Measurements from ENCODE around the gene NAMPT.
"Not testable (repeated sequence)": the region's sequence is repeated elsewhere in the genome, so short reads cannot be mapped to it uniquely, and the experiment has no call there.

NAMPT gene

GRCh38 chr7:106231856-106232490 lies 52.8 kb downstream of the NAMPT start:
- DNase-seq (ENCODE audit: low read depth), result no peak

GRCh38 chr7:106225856-106226255 lies 58.9 kb downstream of the NAMPT start:
- DNase-seq (ENCODE audit: low read depth), result no peak

DNA sequence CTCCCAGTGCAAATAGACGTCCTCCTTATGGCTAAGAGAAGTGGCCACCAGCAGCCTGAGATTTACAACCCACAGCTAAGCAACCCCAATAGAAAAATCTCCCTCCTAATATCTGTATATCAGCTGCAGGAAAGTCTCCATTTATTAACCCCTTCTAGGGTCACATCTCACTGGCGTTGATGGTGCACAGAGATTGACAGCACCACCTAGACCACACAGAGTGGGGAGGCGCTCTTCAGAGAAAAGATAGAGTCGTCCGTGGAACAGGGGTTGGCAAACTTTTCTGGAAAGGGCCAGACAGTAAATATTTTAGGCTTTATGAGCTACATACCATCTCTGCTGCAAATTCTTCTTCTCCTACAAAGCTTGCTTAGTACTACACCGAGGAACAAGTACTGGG lies 60.0 kb downstream of the NAMPT start:
- no peak for DNase-seq (ENCODE audit: low read depth)

DNA sequence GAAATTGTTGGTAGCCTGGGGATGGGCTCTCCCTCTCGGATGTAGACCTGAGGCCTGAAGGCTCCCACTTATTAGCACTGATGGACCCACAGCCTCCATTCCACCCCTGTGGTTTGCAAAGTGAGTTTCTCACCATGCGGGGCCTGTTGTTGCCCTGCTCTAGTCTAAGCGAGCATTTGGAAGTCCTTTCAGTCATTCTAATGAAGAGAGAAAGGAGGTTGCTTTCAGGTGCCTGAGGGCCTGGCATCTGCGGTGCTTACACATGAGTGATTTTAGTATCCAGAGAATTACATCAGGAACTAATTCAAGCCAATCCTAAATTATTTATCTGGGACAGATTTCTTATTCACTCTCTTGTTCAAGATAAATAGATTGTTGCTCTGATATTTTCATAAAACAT lies 61.6 kb downstream of the NAMPT start:
- no peak for DNase-seq (ENCODE audit: low read depth)

GRCh38 chr7:106222545-106222944 lies 62.2 kb downstream of the NAMPT start:
- DNase-seq (ENCODE audit: low read depth), result no peak

GRCh38 chr7:106220307-106220706 lies 64.5 kb downstream of the NAMPT start:
- DNase-seq (ENCODE audit: low read depth), result no peak

DNA sequence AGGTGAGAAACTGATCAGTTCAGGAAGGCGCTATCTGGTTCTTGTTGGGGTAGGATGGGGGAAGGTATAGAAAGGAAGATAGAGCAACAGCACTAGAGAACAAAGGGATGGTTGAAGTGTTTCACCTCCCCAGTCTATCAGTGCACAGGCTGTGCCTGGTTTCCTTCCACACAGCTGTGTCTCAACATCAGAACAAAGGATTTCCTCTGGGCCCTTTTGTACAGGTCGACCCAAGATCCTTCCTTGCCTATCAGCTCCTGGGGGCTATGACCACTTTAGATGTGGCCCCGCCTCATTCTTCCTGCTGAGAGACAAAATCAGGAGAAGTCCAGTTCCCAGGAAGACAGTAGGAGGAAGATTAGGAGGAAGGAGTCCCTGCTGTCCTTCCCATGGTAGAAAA lies 65.6 kb downstream of the NAMPT start:
- DNase-seq (ENCODE audit: low read depth), result no peak

GRCh38 chr7:106218546-106218945 lies 66.2 kb downstream of the NAMPT start:
- no peak for DNase-seq (ENCODE audit: low read depth)

GRCh38 chr7:106216923-106217542 lies 67.8 kb downstream of the NAMPT start:
- no peak for DNase-seq (ENCODE audit: low read depth)

DNA sequence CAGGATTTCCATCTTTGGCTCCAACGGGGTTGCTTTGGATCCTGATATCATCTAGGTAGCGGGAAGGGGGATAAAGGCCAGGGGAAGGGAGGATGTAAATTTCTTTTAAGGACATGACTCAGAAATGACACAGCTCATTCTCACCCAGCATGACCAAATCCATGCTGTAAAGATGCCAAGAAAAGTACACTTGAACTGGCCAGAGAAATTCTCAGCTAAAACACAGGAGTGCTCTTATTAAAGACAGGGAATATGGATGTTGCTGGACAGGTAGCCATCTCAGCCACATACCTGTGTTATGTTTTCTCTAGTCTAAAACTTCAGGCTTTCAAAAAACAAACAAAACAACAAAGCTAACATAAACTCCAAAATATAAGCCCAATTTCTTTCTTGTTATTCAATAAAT lies 68.3 kb downstream of the NAMPT start:
- DNase-seq (ENCODE audit: low read depth), result no peak

DNA sequence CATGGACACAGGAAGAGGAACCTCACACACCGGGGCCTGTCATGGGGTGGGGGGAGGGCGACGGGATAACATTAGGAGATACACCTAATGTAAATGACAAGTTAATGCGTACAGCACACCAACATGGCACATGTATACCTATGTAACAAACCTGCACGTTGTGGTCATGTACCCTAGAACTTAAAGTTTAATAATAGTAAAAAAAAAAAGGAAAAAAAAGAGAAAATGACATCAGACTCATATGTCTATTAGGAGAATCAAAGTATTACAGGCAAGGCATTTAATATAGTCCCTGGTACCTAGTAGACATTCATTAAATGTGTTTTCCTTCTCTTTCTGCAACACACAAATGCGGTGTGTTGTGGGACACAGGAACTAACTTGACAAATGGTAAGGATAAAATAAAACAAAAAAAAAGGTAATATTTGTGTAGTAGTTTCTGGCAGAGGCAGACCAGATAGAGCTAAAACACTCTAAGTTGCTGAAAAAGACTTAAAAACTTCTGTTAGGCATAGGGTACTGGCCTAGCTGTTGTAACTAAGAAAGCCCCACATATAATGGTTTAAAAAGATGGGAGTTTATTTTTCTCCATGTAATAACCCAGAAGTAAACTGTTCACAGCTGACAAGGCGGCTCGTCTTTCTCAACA lies 68.8 kb downstream of the NAMPT start:
- DNase-seq (ENCODE audit: low read depth), result no peak

- not testable (repeated sequence) for DNase-seq (ENCODE audit: low read depth)
Measured at GRCh38 chr7:106208944-106209343, 75.8 kb downstream of the NAMPT start.

DNA sequence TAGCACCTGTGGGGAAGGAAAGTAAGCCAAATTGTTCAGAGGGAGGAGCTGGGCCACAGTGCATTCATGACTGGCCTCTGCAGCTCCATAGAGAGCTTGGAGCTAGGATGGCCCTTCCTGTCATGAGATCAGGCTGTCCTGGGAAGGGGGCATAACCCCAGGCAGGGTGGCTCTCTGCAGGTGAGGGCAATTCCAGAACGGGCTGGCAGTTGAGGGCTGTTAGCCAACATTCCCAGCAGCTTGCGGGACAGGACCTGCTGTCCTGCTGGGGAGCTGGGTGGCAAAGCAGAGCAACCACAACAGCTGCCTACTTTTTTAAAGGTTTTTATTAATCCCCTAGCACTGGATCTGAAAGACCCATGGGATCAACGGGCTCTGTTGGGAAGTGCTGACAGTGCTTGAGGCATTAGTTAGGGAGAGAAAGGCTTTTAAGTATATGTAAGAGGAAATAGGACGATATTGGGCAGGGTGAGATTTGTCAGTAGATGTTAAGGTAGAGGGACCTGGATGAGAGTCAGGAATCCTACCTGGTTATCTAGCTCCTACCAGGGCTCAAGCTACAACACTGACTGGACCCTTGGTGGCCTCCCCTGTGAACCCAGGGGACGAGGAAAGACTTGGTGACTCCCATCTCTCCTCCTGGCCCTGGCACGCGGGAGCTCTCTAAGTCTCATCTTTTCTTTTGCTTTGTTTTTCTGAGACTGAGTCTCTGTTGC lies 77.8 kb downstream of the NAMPT start:
- no peak for DNase-seq (ENCODE audit: low read depth)

DNA sequence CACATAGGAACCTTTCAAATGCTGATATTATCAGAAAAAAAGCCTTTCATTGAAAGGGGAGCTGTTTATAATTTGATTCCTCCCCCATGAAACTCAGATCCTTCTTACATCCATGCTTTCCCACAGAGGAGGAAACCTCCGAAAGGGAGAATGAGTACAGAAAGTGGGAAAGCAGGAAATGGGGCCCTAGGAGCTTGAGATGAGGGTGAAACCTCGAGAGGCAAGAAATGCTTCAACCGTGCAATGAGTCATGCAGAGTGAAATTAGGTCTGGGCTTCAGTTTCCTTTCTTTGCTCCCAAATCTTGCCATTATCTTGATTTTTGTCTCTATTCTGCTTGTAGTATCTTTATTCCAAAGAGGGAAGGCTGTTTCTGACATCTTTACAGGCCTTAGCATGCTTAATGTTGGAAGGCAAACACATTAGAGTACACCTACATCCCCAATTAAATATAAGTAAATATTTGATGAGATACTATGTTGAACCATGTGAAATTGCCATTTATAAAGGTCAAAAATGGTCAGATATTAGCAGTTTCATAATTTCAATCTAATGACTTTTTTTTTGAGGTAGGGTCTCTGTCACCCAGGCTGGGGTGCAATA lies 79.1 kb downstream of the NAMPT start:
- DNase-seq (ENCODE audit: low read depth), result no peak

DNA sequence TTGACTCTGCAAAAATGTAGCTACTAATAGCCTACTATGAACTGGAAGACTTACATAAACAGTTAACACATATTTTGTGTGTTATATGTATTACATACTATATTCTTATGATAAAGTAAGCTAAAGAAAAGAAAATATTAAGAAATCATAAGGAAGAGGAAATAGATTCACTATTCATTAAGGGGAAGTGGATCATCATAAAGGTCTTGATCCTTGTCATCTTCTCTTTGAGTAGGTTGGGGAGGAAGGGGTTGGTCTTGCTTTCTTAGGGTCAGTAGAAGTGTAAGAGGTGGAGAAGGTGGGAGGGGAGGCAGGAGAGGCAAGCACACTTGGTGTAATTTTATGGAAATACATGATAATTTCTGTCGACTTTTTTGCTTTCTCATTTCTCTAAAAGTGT lies 81.3 kb downstream of the NAMPT start:
- no peak for DNase-seq (ENCODE audit: low read depth)

DNA sequence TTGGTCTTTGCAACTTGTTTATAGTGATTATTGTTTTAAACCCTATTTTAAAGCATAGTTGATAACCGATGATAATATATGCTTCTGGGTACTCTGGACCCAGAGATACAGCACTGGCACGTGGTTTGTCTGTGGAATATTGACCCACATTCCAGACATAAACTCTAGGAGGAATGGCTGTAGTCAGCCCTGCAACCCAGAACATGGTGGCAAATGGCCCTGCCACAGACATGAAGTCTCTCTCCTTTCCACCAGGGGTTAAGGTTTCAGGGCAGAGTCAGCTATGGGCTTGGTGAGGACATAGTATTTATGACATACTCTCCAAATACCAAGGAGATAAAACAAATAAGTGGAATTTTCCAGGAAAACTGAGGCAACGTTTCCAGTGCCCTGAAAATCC lies 83.6 kb downstream of the NAMPT start:
- no peak for DNase-seq (ENCODE audit: low read depth)

- no peak for DNase-seq (ENCODE audit: low read depth)
Measured at GRCh38 chr7:106199813-106200364, 84.9 kb downstream of the NAMPT start.

- DNase-seq (ENCODE audit: low read depth), result no peak
Measured at GRCh38 chr7:106199024-106199423, 85.8 kb downstream of the NAMPT start.

All from stimulated activated CD8-positive, alpha-beta memory T cell treated with anti-CD3 and anti-CD28 coated beads, Interleukin-12 subunit alpha, Interleukin-12 subunit beta, amount 100 ng/mL, for 4 hours (primary cell).